HG03045 (cell line): ENCODE data around the gene SYT7.

Source experiments
- ATAC-seq: cut with Tn5 transposase; IDR thresholded peaks from one replicate; pipeline ENCODE4 v1.9.1; 2021; ENCODE audit warnings: mild to moderate bottlenecking, moderate library complexity; ENCODE audit not compliant: unreplicated experiment

SYT7 gene

GRCh38 chr11:61503135-61503770, 77.6 kb downstream of the SYT7 start:
- no peak for ATAC-seq

- ATAC-seq: no peak
Observed at GRCh38 chr11:61502522-61502921, 78.4 kb downstream of the SYT7 start.

GRCh38 chr11:61499816-61500491, 80.9 kb downstream of the SYT7 start:
- no peak for ATAC-seq

GRCh38 chr11:61498767-61499341, 82.0 kb downstream of the SYT7 start:
- no peak for ATAC-seq

GRCh38 chr11:61497876-61498275, 83.0 kb downstream of the SYT7 start:
- no peak for ATAC-seq

GRCh38 chr11:61497473-61497872, 83.4 kb downstream of the SYT7 start:
- no peak for ATAC-seq

GRCh38 chr11:61496602-61497400, 84.1 kb downstream of the SYT7 start:
- no peak for ATAC-seq

GRCh38 chr11:61495801-61496601, 84.9 kb downstream of the SYT7 start:
- no peak for ATAC-seq

- no peak for ATAC-seq
Observed at GRCh38 chr11:61494381-61494961, 86.4 kb downstream of the SYT7 start.

- ATAC-seq: no peak
Observed at GRCh38 chr11:61491736-61492395, 89.0 kb downstream of the SYT7 start.

GRCh38 chr11:61489833-61490721, 90.8 kb downstream of the SYT7 start:
- no peak for ATAC-seq

- ATAC-seq: no peak
Observed at GRCh38 chr11:61488651-61489291, 92.1 kb downstream of the SYT7 start.

- ATAC-seq: no peak
Observed at GRCh38 chr11:61487342-61488025, 93.4 kb downstream of the SYT7 start.

- ATAC-seq: no peak
Observed at GRCh38 chr11:61486779-61487178, 94.1 kb downstream of the SYT7 start.

- no peak for ATAC-seq
Observed at GRCh38 chr11:61486011-61486620, 94.8 kb downstream of the SYT7 start.

- ATAC-seq: no peak
Observed at GRCh38 chr11:61485080-61485479, 95.8 kb downstream of the SYT7 start.

GRCh38 chr11:61484541-61484940, 96.3 kb downstream of the SYT7 start:
- ATAC-seq: no peak
